ENCODE measurements around the gene ACTMAP. TPM values are rescaled to one million over a fixed set of nuclear protein-coding genes. Genes with fewer than 3 reads are reported as not detected.

ACTMAP gene
- total and polyA plus RNA-seq, 2 of the 13 experiments (the other 11 are each of a cell fraction or from before 2014, with no cell fraction given), result 2.2 to 7.9 TPM

- TF ChIP-seq ZXDC (CRISPR knock-in tag; IDR thresholded peaks at IDR 0.05), result peak; percentile 51; the same call in 1 of the 2 replicates
- TF ChIP-seq MIER2 (CRISPR knock-in tag; IDR thresholded peaks at IDR 0.05), result no peak; the same call in 1 of the 2 replicates
- no peak for TF ChIP-seq SNAPC2 (CRISPR knock-in tag; IDR thresholded peaks at IDR 0.05)
- no peak for TF ChIP-seq MZF1 (CRISPR knock-in tag; IDR thresholded peaks at IDR 0.05; ENCODE audit: borderline replicate concordance)
- TF ChIP-seq ZNF12 (CRISPR knock-in tag; IDR thresholded peaks at IDR 0.05), result no peak
- TF ChIP-seq ZC3H4 (CRISPR knock-in tag; IDR thresholded peaks at IDR 0.05; ENCODE audit: borderline replicate concordance), result no peak
- no peak for TF ChIP-seq ZNF546 (CRISPR knock-in tag; conservative IDR thresholded peaks at IDR 0.05)
- TF ChIP-seq ZNF772 (CRISPR knock-in tag; IDR thresholded peaks at IDR 0.05), result no peak
- TF ChIP-seq, protein P1, sequence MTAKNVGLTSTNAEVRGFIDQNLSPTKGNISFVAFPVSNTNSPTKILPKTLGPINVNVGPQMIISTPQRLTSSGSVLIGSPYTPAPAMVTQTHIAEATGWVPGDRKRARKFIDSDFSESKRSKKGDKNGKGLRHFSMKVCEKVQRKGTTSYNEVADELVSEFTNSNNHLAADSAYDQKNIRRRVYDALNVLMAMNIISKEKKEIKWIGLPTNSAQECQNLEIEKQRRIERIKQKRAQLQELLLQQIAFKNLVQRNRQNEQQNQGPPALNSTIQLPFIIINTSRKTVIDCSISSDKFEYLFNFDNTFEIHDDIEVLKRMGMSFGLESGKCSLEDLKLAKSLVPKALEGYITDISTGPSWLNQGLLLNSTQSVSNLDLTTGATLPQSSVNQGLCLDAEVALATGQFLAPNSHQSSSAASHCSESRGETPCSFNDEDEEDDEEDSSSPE (CRISPR knock-in tag; IDR thresholded peaks at IDR 0.05), result peak; percentile 96
- TF ChIP-seq MXD4 (CRISPR knock-in tag; IDR thresholded peaks at IDR 0.05), result peak; percentile 77; the same call in 1 of the 2 replicates
- TF ChIP-seq, protein P2, sequence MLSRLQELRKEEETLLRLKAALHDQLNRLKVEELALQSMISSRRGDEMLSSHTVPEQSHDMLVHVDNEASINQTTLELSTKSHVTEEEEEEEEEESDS (CRISPR knock-in tag; IDR thresholded peaks at IDR 0.05; ENCODE audit: borderline replicate concordance), result no peak
- no peak for TF ChIP-seq TGIF2 (CRISPR knock-in tag; IDR thresholded peaks at IDR 0.05)
- TF ChIP-seq, protein P3, sequence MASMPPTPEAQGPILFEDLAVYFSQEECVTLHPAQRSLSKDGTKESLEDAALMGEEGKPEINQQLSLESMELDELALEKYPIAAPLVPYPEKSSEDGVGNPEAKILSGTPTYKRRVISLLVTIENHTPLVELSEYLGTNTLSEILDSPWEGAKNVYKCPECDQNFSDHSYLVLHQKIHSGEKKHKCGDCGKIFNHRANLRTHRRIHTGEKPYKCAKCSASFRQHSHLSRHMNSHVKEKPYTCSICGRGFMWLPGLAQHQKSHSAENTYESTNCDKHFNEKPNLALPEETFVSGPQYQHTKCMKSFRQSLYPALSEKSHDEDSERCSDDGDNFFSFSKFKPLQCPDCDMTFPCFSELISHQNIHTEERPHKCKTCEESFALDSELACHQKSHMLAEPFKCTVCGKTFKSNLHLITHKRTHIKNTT (CRISPR knock-in tag; IDR thresholded peaks at IDR 0.05), result no peak
- TF ChIP-seq ZNF547 (CRISPR knock-in tag; IDR thresholded peaks at IDR 0.05), result no peak
- no peak for TF ChIP-seq PAF1 (CRISPR knock-in tag; IDR thresholded peaks at IDR 0.05)
- TF ChIP-seq TFDP1 (CRISPR knock-in tag; IDR thresholded peaks at IDR 0.05; ENCODE audit: borderline replicate concordance), result peak; percentile 96
- TF ChIP-seq, protein P4, sequence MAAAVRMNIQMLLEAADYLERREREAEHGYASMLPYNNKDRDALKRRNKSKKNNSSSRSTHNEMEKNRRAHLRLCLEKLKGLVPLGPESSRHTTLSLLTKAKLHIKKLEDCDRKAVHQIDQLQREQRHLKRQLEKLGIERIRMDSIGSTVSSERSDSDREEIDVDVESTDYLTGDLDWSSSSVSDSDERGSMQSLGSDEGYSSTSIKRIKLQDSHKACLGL (CRISPR knock-in tag; IDR thresholded peaks at IDR 0.05), result no peak
- no peak for TF ChIP-seq NR3C1 (CRISPR knock-in tag; IDR thresholded peaks at IDR 0.05)
- TF ChIP-seq ZNF549 (CRISPR knock-in tag; IDR thresholded peaks at IDR 0.05), result no peak
Observed at GRCh38 chr19:40750058-40750873, at the start of gene ACTMAP (continued).
